H7 (cell line): Measurements from ENCODE around the gene ZNF334. TPM values are rescaled to one million over a fixed set of nuclear protein-coding genes. Genes with fewer than 3 reads are reported as not detected.

Source experiments
- DNase-seq: peaks from one replicate; pipeline ENCODE4 v3.0.0; 2012
- H3K27me3 ChIP-seq: 2 replicates; pipeline ENCODE4 v1.6.0; 2011; ENCODE audit warnings: mild to moderate bottlenecking, low read length; ENCODE audit not compliant: control insufficient read depth, insufficient read depth
- H3K36me3 ChIP-seq: replicated peaks from 2 replicates; pipeline ENCODE4 v1.5.1; 2011; ENCODE audit warnings: low read length; ENCODE audit not compliant: control insufficient read depth, insufficient read depth
- H3K4me3 ChIP-seq: 2 replicates; pipeline ENCODE4 v1.5.1; 2011; ENCODE audit warnings: low read depth, mild to moderate bottlenecking, control low read depth, low read length, moderate library complexity; ENCODE audit not compliant: insufficient read depth
- total RNA-seq: library from RNA; depleted of rRNA; stranded (reverse); fragments of >200 nt; shearing (Covaris generic); gene quantifications from 2 replicates; pipeline ENCODE4 v1.2.3, GENCODE V29; 2014

The ZNF334 gene
- total RNA-seq, 1 experiment from 2014 or later, result 3.9 TPM

GRCh38 chr20:46523696-46524328 lies 10.5 kb upstream of the ZNF334 start:
- no peak for DNase-seq
- no peak overlapping the region for H3K4me3 ChIP-seq

GRCh38 chr20:46523108-46523507 lies 9.7 kb upstream of the ZNF334 start:
- no peak overlapping the region for H3K4me3 ChIP-seq
- H3K36me3 ChIP-seq, result no peaks in the 10 kb centered on the region
- no peaks in the 10 kb centered on the region for H3K27me3 ChIP-seq
- DNase-seq, result no peak

More at GRCh38 chr20:46523696-46524328, 10.5 kb upstream of the ZNF334 start:
- H3K27me3 ChIP-seq, result no peaks in the 10 kb centered on the region
- H3K36me3 ChIP-seq, result no peaks in the 10 kb centered on the region

DNA sequence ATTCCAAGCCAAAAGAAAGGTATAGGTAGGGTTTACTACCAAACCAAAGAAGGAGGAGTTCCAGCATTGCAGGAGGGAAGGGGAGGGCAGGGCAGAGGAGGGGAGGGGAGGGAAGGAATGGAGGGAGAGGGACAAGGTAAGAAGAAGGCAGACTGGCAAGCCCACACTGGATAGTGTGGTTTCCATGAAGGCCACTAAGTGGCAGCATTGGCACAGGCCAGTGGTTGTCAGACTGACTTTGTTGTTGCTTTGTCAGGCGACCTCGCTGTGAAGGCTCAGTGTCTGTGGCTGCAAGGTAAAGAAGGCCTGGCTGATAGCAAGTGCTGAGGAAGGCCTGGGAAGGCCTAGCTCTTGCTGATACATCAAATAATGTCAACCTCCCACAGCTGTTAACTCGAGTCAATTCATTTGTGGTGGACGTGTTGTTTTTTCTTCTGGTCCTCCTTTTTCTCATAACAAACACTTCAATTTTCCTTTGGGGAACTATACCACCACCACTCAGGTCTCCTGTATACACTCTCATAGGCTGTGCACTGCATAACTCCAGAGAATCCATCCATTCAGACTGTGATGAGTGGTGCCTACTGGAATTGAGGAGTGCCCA lies 7.7 kb upstream of the ZNF334 start:
- Histone ChIP-seq H3K36me3 (no peaks in the 10 kb centered on the region), H3K27me3 (no peaks in the 10 kb centered on the region; the same call in 1 of the 2 replicates), H3K4me3 (no peak overlapping the region)
- peak; percentile 70 for DNase-seq

DNA sequence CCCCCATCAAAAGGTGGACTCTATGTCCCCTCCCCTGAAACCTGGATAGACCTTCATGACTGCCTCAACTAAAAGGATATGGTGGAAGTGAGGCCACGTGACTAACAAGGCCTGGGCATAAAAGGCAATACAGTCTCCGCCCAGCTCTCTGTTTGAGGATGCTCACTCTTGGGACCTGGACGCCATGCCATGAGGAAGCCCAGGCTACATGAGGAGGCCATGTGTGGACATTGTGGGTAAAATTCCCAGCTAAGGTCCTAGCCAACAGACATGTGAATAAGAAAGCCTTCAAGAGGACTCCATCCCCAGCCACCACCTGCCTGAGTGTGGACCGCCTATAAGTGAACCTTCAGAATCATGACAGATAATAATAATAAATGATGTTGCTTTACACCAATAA lies 7.2 kb upstream of the ZNF334 start:
- Histone ChIP-seq H3K4me3 (no peak overlapping the region), H3K36me3 (no peaks in the 10 kb centered on the region), H3K27me3 (no peaks in the 10 kb centered on the region; the same call in 1 of the 2 replicates)
- no peak for DNase-seq

GRCh38 chr20:46519471-46520068 lies 6.2 kb upstream of the ZNF334 start:
- Histone ChIP-seq H3K4me3 (no peak overlapping the region), H3K27me3 (no peaks in the 10 kb centered on the region; the same call in 1 of the 2 replicates), H3K36me3 (no peaks in the 10 kb centered on the region)
- DNase-seq, result no peak

DNA sequence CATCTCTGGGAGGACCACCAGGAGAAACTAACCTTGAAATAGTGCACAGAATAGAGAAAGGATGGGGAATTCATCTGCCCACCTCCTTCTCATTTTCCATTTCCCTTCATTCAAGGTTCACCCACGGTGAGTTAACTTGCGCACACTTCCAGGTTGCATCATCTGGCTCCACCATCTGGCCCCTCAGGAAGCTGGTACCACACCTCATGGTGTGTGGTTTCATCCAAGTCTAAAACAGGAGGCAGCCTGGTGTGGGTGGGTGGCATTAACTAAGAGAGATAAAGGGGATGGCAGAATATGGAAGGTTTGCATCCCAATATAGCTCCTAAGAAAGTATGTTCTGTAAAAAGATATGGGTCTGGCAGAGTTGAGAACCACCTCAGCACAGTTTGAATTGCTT lies 3.8 kb downstream of the ZNF334 start:
- Histone ChIP-seq H3K27me3 (no peaks in the 10 kb centered on the region), H3K4me3 (no peak overlapping the region), H3K36me3 (no peaks in the 10 kb centered on the region; the same call in none of the 2 replicates)
- no peak for DNase-seq

DNA sequence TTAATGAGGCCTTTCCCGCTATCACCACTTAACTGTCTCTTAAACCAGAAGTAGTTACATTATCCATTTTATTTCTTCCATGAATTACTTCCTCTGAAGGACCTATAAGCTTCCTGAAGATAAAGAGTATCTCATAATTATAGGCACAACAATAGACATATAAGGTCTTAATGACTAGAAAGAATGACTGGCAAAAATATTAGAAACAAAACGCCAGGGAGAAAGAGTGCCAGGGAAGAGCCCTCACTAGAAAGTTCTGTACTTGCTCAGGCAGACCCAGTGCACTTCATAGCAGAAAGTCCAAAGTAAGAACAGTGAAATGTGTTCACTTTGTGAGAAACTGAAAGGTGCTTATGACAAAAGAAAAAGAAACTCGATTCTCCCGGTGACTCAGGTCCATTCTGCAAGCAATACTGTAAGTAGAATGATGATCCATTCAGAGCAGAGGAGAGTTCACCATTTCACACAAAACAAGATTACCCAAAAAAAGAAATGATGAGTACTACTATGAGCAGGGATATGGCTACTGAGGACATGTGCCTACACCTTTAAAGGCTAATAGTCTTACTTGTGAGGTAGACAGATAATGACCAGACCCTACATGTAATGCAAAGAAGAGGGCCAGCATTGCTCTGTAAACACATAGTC lies 5.5 kb downstream of the ZNF334 start:
- H3K27me3 ChIP-seq, result no peaks in the 10 kb centered on the region
- no peak for DNase-seq
- peaks cover 7% of the 10 kb centered on the region for H3K36me3 ChIP-seq
- no peak overlapping the region for H3K4me3 ChIP-seq

GRCh38 chr20:46505506-46505905 lies 7.9 kb downstream of the ZNF334 start:
- Histone ChIP-seq H3K36me3 (peaks cover 17% of the 10 kb centered on the region), H3K4me3 (no peak overlapping the region), H3K27me3 (no peaks in the 10 kb centered on the region)
- DNase-seq, result no peak

- H3K27me3 ChIP-seq, result no peaks in the 10 kb centered on the region
- H3K36me3 ChIP-seq, result peaks cover 17% of the 10 kb centered on the region
- H3K4me3 ChIP-seq, result no peak overlapping the region
- no peak for DNase-seq
Measured at GRCh38 chr20:46501961-46502360, 11.4 kb downstream of the ZNF334 start.

DNA sequence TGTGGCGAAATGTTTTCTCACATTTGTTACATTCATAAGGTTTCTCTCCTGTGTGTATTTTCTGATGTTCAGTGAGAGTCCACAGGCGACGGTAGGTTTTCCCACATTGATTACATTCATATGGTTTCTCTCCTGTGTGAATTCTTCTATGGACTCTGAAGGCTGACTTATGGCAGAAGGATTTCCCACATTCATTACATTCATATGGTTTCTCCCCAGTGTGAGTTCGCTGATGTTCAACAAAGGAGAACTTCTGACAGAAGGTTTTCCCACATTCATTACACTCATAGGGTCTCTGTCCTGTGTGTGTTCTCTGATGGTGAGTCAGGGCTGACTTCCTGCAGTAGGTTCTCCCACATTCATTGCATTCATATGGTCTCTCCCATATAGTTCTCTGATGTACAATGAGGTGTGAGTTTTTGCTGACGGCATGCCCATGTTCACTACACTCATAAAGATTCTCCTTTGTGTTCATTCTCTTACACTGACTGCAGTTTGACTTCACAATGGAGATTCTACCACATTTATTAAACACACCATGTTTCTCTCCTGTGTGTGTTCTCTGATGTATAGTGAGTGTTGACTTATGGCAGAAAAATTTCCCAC lies 11.9 kb downstream of the ZNF334 start:
- peaks cover 17% of the 10 kb centered on the region for H3K36me3 ChIP-seq
- no peak overlapping the region for H3K4me3 ChIP-seq
- no peak for DNase-seq
- H3K27me3 ChIP-seq, result no peaks in the 10 kb centered on the region

- no peak for DNase-seq
- H3K36me3 ChIP-seq, result no peaks in the 10 kb centered on the region; the same call in 1 of the 2 replicates
- H3K4me3 ChIP-seq, result no peak overlapping the region
- H3K27me3 ChIP-seq, result no peaks in the 10 kb centered on the region
Measured at GRCh38 chr20:46494077-46494476, 19.3 kb downstream of the ZNF334 start.

DNA sequence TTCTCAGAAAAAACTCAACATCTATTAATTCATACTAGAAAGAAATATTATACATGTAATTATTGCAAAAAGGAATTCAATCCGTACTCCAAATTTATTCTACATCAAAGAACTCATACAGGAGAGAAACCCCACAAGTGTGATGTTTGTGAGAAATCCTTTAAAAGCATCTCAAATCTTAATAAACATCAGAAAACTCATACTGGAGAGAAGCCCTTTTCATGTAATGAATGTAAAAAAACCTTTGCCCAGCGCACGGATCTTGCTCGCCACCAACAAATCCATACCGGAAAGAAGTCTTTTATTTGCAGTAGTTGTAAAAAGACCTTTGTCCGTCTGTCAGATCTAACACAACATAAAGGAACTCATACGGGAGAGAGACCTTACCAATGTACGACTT lies 22.0 kb downstream of the ZNF334 start:
- DNase-seq, result no peak
- Histone ChIP-seq H3K27me3 (no peaks in the 10 kb centered on the region), H3K4me3 (no peak overlapping the region), H3K36me3 (no peaks in the 10 kb centered on the region; the same call in 1 of the 2 replicates)

DNA sequence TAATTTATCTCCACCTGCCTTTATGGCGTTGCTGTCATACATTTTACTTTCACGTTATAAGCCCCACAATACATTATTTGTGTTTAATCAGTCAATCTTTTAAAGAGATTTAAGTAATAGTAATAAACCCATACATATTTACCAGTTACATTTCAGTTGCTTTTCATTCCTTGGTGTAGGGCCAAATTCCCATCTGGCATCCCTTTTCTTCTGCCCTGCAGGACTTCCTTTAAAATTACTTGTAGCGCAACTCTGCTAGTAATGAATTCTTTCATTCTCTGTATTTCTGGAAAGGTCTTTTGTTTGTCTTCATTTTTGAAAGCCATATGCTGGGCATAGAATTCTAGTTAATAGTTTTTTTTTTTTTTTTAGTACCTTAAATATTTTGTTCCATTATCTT lies 24.9 kb downstream of the ZNF334 start:
- Histone ChIP-seq H3K4me3 (no peak overlapping the region), H3K27me3 (no peaks in the 10 kb centered on the region), H3K36me3 (no peaks in the 10 kb centered on the region)
- no peak for DNase-seq

DNA sequence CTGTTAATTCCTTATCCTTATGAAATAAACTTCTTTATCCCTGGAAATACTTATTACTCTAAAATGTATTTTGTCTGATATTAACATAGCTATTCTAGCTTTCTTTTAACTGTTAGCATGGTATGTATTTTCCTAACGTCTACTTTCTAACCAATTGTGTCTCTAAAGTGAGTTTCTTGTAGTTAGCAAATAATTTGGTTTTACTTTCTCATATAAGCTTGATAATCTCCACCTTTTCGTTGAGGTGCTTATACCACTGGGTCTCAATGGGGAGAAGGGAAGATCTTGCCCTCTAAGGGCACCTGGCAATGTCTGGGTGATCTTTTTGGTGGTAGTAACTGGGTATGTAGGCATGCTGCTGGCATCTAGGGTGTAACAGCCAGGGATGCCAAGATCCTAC lies 25.7 kb downstream of the ZNF334 start:
- Histone ChIP-seq H3K36me3 (no peaks in the 10 kb centered on the region), H3K27me3 (no peaks in the 10 kb centered on the region), H3K4me3 (no peak overlapping the region)
- DNase-seq, result no peak
